Measurements from ENCODE around the gene HOXB3.

- TF ChIP-seq CTCF (conservative IDR thresholded peaks at IDR 0.05 in 1 of 2, IDR thresholded peaks at IDR 0.05 in 1 of 2; ENCODE audit: extremely low read depth in 1 of 2, insufficient read depth in 1 of 2, low read depth in 1 of 2, low read length in 2 of 2), result no peak
- TF ChIP-seq EZH2 (IDR thresholded peaks at IDR 0.05; ENCODE audit: borderline replicate concordance, low read length), result peak; percentile 11
Measured at GRCh38 chr17:48596735-48597527, 6.9 kb upstream of the HOXB3 start.

All from mammary epithelial cell (primary cell).